Limb (tissue), 2 donors: ENCODE results near the gene COL20A1.
"Not testable (repeated sequence)": the region's sequence is repeated elsewhere in the genome, so short reads cannot be mapped to it uniquely, and the experiment has no call there.

ENCODE experiments used
- DNase-seq, 2 donors: peaks; one replicate each; pipeline ENCODE4 v3.0.0-alpha.2; 2016; ENCODE audit errors: extremely low spot score in 2 of 2

The COL20A1 gene

DNA sequence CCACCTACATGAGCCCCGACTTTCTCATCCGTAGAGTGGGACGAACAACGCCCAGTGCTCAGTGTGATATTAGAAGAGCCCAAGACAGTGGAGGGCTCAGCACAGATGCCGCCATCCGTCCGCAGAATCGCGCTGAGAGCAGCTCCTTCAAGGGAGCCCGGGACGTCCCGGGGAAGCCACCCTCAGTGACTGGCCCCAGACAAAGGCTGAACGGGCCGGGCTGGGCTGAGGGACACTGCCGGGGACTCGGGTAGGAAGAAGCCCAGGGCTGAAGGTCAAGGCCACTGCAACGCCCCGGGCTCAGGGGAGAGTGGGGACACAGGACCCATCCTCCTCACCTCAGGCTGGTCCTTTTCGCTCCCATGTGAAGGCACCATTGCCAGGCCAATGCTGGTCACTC is 81.0 kb downstream of the COL20A1 start:
- DNase-seq: no peak

DNA sequence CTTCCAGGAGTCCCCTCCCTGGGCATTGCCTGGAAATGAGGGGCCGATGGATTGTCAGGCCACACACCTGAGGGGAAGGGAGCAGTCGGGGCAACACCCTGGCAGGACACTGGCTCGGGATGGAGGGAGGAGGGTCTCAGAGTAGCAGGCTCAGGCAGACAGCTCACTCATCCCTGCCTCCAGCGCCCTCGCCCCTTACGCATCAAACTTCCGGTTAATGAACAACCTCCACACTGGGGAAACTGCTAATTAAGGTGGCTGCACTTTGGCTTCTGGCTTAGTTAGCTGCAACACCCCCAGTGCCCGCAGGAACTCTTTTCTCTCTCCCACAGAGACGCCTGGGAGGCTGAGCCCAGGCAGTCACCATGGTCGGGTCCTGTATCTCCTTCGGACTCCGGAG is 81.5 kb downstream of the COL20A1 start:
- no peak for DNase-seq

DNA sequence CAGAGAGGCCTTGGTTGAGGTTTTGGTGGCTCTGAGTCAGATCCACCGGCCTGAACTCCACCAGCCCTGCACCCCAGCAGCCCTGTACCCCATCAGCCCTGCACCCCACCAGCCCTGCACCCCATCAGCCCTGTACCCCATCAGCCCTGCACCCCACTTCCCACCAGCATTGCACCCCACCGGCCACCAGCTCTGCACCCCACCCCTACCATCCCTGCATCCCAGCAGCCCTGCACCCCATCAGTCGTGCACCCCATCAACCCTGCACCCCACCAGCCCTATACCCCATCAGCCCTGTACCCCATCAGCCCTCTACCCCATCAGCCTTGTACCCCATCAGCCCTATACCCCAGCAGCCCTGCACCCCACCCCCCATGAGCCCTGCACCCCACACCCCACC is 82.5 kb downstream of the COL20A1 start:
- no peak for DNase-seq

GRCh38 chr20:63376283-63377250 is 83.6 kb downstream of the COL20A1 start:
- no peak for DNase-seq

GRCh38 chr20:63377256-63377941 is 84.4 kb downstream of the COL20A1 start:
- peak; percentile 16 to 83 for DNase-seq

GRCh38 chr20:63377951-63378381 is 85.0 kb downstream of the COL20A1 start:
- no peak for DNase-seq

- no peak for DNase-seq
These were observed 85.6 kb downstream of the COL20A1 start for GRCh38 chr20:63378626-63379025.

- no peak for DNase-seq
These were observed 86.3 kb downstream of the COL20A1 start for GRCh38 chr20:63379296-63379695.

- not testable (repeated sequence) for DNase-seq
These were observed 86.9 kb downstream of the COL20A1 start for GRCh38 chr20:63379872-63380271.

DNA sequence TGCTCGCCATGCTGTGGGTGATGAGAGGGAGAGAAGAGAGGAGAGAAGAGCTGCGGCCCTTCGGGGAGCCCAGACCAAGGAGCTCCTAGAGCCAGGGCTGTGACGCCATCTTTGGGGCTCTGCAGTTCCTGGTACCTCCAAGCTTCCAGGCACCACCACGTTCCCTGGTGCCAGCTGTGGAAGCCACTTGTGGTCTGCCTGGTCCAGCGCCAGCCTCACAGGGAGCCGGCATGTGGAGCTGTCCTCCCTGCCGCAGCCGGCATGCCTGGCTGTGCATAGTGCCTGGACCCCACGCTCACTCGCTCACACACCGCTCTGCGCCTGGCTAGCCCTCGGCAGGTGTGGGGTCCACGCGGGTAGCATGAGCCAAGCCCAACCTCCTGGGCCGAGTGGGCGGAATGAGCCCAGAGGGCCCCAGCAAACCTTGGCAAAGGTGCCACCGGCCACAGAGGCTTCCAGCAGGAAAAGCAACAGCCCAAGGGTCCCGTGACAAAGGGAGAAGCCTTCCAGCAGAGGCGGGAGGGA is 87.4 kb downstream of the COL20A1 start:
- no peak for DNase-seq

GRCh38 chr20:63381781-63382431 is 88.9 kb downstream of the COL20A1 start:
- DNase-seq: peak; percentile 16 to 78

DNA sequence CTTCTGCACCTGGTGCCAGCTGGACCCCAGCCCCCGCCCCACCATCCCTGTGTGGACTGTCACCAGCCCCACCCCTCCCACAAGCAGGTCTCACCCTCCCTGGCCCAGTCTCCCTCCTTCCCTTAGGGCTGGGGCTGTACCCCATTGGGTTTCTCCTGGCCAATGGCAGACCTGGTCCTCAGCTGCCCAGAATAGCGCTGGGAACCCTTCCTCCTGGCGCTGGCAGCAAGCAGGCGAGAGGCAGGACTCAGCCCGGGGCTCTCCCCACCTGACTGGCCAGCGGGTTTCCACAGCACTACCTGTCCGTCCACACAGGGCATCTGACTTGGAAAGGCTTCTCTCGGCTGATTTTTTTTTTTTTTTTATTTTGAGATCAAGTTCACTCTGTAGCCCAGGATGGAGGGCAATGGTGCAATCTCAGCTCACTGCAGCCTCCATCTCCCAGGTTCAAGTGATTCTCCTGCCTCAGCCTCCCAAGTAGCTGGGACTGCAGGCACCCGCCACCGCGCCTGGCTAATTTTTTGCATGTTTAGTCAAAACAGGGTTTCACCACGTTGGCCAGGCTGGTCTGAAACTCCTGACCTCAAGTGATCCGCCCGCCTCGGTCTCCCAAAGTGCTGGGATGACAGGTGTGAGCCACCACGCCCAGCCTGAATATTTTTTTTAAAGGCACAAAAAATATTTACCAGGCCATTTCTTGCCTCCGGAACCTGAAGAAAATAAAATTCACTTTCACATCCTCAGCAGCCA is 89.7 kb downstream of the COL20A1 start:
- DNase-seq: no peak

GRCh38 chr20:63383556-63383955 is 90.6 kb downstream of the COL20A1 start:
- no peak for DNase-seq

DNA sequence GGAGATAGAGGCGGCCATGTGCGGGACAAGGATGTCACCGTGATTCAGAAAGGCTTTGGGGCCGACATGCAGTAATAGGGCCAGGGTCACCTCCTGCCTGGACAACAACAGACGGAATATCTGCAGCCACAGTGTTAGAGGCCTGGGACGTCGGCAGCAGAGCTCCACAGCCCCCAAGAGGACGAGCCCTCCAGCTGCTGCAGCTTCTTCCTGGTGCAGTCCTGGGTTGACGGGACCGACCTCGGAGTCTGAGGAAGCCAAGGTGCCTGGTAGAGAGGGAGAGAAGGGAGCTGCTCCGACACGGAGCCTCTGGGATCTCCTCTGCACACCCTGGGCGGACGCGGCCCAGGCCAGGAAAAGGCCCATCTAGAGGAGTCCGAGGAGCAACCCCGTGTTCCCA is 91.3 kb downstream of the COL20A1 start:
- no peak for DNase-seq
